Measurements from ENCODE around the gene PRKCB.

GRCh38 chr16:24010440-24011089 lies 174.8 kb downstream of the PRKCB start:
- TF ChIP-seq CTCF (conservative IDR thresholded peaks at IDR 0.05; ENCODE audit: low read length) (peak; percentile 96), EZH2phosphoT487 (IDR thresholded peaks at IDR 0.05; ENCODE audit: borderline replicate concordance, low read depth, low read length) (no peak)

Data from OCI-LY7 (cell line).